GM21528 (cell line): ENCODE data around the gene ARHGEF9.

Experiments
- ATAC-seq: cut with Tn5 transposase; IDR thresholded peaks from one replicate; pipeline ENCODE4 v1.9.1; 2021; ENCODE audit warnings: mild to moderate bottlenecking, moderate library complexity; ENCODE audit not compliant: unreplicated experiment, low FRiP score

The ARHGEF9 gene

GRCh38 chrX:63747331-63747730 is 37.7 kb downstream of the ARHGEF9 start:
- ATAC-seq = no peak

- peak; percentile 18 for ATAC-seq
These were observed 38.3 kb downstream of the ARHGEF9 start for GRCh38 chrX:63746715-63747114.

GRCh38 chrX:63746278-63746677 is 38.7 kb downstream of the ARHGEF9 start:
- peak; percentile 82 for ATAC-seq

GRCh38 chrX:63744850-63745394 is 40.1 kb downstream of the ARHGEF9 start:
- ATAC-seq = no peak

GRCh38 chrX:63743596-63743995 is 41.4 kb downstream of the ARHGEF9 start:
- no peak for ATAC-seq

- peak; percentile 74 for ATAC-seq
These were observed 44.6 kb downstream of the ARHGEF9 start for GRCh38 chrX:63740382-63740781.

GRCh38 chrX:63739885-63740284 is 45.1 kb downstream of the ARHGEF9 start:
- ATAC-seq = no peak

DNA sequence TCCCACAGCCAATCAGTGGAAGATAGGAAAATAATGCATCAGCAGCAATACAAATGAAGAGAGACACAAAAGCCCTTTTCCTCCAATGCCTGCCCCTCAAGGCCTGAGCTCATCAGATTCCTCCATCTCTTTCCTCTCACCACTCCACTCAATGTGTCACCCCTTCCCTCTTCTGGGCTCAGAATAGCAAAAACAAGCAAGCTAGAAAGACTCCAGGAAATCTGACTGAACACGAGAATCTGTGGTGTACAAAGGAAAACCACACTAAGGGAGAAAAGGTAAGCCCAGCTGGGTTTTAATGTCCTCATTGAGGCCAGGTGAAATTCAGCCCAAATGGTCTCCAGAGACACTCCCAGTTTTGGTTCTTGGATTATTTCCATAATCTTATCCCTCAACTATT is 46.3 kb downstream of the ARHGEF9 start:
- no peak for ATAC-seq

DNA sequence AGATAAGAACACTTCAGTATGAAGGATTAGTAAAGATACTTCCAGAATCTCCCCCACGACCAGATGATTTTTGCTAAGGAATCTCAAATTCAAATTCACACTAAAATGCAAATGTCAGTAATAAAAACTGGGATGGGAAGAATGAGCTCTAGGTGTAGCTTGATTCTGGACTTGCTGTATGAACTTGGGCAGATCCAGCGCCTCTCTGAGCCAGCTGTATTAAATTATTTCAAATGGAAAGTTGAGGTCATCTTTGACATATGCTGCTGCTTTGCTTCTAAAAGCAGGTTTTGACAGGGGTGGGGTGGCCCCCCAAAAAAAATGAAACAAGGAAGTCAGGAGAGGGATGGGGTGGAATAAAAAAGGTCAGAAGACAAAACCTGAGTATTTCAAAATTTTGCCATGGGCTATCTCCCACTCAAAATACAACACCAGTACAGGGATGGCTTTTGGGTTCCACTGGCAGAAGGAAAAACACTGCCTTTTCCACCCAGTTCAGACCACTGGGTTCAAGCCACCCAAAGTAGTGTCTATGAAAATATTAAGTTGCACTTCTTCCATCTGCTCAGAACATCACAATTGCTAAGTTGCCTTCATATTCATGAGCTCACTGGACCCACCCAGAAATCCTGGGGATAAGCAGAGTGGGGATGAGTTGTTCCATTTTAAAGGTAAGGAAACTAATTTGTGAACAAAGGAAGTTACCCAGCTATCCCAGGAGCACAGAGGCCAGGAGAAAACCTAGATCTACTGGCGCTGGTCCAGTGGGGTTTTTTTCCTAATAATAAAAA is 47.7 kb downstream of the ARHGEF9 start:
- no peak for ATAC-seq

GRCh38 chrX:63735882-63736281 is 49.1 kb downstream of the ARHGEF9 start:
- ATAC-seq = no peak

DNA sequence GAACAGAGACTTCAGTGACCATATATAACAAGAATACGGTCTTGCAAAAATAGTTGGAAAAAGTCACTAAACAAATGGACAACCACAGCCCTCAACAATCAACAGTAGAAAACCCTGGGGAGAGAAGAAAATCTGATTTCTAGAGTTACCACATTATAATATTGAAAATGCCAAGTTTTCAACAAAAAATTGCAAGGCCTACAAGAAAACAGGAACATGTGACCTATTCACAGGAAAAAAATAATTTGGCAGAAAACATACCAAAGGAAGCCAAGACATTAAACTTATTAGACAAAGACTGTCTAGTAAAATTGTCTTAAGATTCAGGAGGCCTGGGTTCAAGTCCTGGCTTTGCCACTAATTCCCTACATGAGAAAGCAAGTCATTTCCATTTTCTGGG is 64.7 kb downstream of the ARHGEF9 start:
- ATAC-seq = no peak

DNA sequence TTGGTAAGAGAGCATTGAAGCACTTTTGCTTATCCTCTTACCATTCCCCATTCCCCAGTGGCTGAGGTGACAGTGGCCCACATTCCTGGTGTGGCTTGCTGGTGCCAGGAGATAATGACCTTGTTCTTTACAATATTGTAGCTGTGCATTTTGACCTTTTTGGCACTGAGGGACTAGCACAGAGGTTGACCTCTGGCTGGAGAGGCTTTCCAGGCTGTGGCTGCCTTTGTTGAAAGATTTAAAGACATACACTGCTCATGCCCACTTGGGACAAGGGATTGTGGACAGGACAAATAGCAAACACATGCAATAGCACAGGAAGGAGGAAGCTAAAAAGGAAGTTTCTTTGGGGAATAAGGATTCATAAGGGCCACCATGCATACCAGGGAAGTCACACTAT is 65.4 kb downstream of the ARHGEF9 start:
- no peak for ATAC-seq

- ATAC-seq = peak; percentile 90
These were observed 66.9 kb downstream of the ARHGEF9 start for GRCh38 chrX:63718010-63718694.

- no peak for ATAC-seq
These were observed 71.5 kb downstream of the ARHGEF9 start for GRCh38 chrX:63713526-63713925.

DNA sequence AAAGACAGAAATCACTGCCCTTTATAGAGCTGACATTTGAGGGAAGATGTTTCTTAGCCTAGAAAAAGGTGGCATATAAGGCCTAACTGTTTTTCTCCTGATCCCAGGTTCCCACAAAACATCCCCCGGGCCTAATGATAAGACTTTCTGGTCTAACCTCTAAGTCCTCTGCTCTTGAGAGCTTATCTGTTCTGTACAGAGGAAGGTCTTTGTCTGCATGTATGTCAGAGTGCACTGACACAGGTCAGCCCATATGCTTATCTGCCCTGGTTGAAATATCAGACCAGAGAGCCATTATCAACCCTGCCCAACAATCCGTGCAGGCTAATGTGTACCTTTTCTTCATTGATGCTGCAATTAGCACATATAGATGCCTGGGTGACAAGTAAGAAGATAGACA is 76.2 kb downstream of the ARHGEF9 start:
- no peak for ATAC-seq

GRCh38 chrX:63702556-63702955 is 82.5 kb downstream of the ARHGEF9 start:
- no peak for ATAC-seq

- ATAC-seq = no peak
These were observed 97.9 kb downstream of the ARHGEF9 start for GRCh38 chrX:63686878-63687714.

DNA sequence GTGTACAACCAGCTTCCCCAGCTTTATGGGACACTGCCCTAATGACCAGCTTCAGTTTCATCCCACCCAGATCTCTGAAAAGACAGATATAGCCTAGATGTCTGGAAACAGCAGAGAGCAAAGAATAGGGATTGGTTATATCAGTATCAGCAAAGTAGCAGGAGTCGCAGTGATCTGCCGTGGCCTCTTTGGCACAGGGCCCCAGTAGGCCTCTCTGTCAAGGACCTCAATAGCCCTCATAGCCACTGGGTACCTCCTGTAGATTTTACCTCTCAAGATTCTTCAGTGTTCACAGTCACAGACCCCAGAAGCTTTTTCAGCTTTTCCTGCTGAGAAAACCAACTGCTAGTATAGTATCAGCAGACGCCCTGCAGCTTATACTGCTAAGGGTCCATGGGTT is 104.6 kb downstream of the ARHGEF9 start:
- no peak for ATAC-seq

- no peak for ATAC-seq
These were observed 105.6 kb downstream of the ARHGEF9 start for GRCh38 chrX:63679432-63679831.

DNA sequence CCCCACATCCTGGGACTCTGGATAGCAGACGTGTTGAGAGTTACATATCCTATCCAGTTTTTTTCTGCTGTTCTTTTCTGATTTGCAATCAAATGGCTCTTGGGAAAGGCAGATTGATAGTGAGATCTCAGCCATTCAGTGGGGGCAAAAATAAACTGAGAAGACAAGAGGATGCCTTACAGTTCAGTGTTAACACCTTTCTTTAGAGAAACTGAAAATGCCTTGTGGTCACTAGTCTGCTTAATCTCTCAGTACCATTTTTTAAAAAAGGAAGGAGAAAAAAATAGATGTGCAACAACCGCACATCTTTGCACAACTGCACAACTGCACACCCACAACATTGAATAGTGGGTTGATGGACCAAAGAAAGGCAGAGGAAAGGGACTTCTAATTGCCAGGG is 109.3 kb downstream of the ARHGEF9 start:
- no peak for ATAC-seq

GRCh38 chrX:63673896-63674295 is 111.1 kb downstream of the ARHGEF9 start:
- no peak for ATAC-seq
